Activated CD4-positive, alpha-beta T cell treated with anti-CD3 and anti-CD28 coated beads for 48 hours (primary cell): Measurements from ENCODE around the gene FBXO33.
A peak's percentile ranks its signal among the peaks of the same experiment; 100 is the strongest.

Experiments used
- DNase-seq: peaks from one replicate; pipeline ENCODE4 v3.0.0-alpha.2; 2020

Gene FBXO33, protein sequence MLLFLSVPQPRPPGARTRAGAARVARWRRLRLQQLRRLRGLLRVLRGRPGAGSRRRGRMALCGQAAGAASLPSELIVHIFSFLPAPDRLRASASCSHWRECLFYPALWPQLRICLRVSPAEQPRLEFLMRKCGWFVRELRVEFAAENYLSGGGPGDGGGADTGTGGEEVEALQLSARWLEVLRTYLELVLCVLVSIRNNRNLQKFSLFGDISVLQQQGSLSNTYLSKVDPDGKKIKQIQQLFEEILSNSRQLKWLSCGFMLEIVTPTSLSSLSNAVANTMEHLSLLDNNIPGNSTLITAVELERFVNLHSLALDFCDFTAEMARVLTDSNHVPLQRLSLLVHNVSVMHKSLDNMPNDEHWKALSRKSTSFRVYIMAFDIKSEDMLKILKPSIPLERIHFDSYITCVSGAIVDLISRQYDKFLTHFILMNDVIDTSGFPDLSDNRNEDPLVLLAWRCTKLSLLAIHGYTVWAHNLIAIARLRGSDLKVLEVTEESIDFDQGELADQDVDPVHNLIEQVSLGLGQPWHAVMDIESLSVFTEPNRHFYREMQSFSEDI

DNA sequence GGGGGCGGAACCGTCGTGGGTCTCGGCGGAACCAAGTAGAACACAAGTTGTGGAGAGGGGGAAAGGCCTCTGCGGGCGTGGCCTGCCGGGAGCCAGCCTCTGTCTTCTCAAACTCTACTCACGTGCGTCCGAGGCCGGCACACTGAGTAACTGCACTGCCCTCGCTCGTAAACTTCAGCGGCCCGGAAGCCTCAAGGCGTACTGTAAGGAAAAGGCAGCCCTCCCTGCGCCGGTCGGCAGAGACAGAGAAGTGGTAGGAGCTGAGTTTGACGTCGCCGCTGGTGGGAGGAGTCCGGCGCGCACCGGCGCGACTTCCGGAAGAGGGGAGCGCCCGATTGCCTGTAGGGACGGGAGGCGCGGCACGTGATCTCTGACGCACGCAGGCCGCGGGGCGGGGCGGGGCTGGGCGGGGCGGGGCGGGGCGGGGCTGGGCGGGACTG lies at the start of gene FBXO33:
TSS of gene FBXO33 (minus strand) at position 255 of the 440 bp plus-strand sequence. CDS start 271 bp downstream, outside the sequence.
- DNase-seq: peak; percentile 97

- DNase-seq: peak; percentile 24
Observed at GRCh38 chr14:39474416-39474911, 42.2 kb upstream of the FBXO33 start.

GRCh38 chr14:39472078-39472477 lies 39.8 kb upstream of the FBXO33 start:
- DNase-seq: no peak

DNA sequence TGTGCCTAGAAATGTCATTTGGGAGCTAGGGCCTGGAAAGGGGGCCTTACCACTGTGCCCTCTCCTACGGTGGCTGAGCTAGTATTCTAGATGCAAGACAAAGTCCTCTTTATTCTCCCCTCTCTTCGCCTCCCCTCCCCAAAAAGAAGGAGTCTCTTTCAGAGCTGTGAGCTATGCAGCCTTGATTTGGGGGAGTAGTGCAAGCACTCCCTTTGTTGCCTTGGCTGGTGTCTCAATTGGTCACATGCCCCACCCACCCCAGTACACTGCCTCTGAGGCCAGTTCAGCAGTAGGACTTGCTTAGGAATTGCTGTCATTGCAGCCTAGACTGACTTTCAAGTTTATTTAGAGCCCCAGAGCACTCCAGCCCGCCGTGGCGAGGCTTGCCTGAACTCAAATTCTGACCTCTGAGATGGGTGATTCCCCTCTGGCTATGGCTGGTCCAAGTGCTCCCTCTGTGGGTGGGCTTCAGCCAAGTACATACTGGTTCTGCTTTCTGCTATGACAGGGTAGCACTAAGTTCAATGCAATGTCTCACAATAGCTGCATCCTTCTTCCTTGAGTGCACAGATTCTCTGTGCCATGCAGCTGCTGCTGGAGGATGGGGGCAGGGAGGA lies 37.0 kb upstream of the FBXO33 start:
- DNase-seq: peak; percentile 50

DNA sequence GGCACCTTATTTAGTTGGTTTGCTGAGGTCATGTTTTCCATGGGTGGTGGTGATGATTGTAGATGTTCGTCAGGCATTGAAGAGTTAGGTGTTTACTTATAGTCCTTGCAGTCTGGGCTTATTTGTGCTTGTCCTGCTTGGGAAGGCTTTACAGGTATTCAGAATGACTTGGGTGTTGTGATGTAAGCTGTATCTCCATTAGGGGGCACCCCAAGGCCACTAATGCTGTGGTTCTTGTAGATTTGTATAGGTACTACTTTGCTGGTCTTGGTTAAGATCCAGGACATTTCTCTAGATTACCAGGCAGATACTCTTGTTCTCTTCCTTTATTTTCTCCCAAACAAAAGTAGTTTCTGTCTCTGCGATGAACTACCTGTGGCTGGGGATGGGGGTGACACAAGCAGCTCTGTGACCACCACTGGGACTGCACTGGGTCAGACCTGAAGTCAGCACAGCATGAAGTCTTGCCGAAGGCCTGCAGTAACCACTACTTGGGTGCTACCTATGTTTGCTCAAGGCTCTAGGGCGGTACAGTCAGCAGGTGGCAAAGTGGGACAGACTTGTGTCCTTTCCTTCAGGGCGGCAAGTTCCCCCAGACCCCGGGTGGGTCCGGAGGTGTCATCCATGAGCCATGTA lies 35.8 kb upstream of the FBXO33 start:
- peak; percentile 59 for DNase-seq

DNA sequence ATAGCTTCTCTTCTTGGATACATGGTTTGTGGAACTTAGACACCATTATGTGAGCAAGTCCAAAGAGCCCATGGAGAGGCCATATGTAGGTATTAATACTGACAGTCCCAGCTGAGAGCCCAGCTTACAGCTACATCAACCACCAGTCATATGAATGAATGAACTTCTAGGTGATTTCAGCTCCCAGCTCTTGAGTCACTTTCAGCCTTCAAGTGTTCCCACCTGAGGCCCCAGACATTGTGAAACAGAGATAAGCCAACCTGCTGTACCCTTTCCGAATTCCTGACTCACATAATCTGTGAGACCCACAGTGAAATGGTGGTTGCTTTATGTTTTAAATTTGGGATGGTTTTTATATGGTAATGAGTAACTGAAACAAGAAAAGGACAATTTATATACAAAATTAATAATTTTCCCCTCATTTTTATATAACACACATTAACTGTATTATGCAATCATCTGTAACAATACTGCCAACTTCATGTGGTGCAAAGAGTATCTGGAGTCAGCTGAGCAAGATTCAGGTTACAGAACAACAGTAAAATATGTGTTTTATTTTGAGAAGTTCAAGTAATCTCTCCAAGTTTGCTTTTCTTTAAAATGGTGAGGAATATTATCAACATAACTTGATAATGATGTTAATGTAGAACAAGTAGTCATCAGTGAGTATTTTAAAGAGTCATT lies 27.7 kb upstream of the FBXO33 start:
- DNase-seq: no peak

DNA sequence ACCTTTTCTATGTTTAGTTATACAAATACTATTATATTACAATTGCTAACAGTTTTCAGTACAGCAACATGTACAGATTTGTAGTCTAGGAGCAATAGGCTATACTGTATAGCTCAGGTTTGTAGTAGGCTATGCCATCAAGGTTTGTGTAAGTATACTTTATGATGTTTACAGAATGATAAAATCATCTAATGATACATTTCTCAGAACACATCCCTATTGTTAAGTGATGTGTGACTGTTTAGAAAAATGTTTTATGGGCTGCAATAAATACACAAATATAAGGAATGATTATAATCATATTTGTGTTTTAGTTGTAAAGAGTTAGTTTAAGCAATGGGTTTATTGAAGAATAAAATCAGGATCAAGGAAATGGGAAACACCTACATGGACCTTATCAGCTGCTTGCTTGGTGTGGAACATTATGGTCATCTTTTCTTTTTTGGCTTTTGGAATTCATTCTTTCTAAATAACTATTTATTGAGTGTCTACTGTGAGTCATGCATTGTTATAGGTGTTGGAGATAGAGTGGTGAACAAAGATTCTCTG lies 24.5 kb upstream of the FBXO33 start:
- no peak for DNase-seq

GRCh38 chr14:39454906-39455539 lies 22.8 kb upstream of the FBXO33 start:
- no peak for DNase-seq

DNA sequence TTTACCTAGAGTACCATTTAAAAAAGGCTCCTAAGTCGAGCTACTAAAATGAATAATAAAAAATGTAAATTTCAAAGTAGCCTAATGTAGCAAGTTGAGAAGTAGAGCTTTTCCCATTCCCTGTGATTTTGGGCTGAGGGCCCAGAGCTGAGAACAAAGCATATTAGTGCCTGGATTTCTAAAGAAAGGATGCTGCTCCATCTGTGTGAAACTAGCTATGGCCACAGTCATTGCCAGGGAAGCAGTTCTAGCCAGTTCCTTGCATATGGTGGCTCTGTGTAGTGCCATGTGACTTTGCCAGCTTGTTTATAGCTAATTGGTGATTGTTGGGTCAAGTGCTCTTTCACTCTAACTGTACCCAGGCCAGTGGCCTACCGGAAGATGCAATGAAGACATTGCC lies 20.4 kb upstream of the FBXO33 start:
- DNase-seq: no peak

- no peak for DNase-seq
Observed at GRCh38 chr14:39451811-39452210, 19.6 kb upstream of the FBXO33 start.

- DNase-seq: no peak
Observed at GRCh38 chr14:39447175-39447661, 15.0 kb upstream of the FBXO33 start.

DNA sequence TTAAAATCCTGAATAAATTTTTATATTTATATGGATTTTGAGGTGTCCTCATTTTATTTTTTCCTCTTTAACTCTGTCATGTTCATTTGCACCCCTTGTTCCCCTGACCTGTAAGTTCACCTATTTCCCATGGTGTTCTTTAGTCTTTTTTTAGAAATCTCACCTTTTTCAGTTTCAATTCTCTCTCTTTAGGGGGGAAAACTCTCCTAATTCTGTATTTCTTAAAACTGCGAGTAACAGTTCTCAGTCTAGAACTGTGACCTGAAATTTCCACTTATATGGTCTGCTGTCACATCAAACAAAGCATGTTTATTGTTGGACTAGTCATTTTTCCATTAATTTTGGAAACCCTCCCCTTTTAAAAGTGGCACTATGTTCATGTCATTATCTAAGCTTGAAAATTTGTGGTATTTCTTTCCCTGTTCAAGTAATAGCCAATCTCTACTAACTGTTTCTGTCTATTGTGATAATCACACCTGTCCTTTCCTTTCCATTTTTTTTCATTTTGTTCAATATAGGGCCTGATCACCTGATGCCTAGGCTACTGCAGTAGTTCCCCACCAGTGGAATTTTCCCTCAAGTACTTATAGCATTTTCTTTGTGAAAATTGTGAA lies 14.0 kb upstream of the FBXO33 start:
- no peak for DNase-seq

GRCh38 chr14:39442293-39442692 lies 10.1 kb upstream of the FBXO33 start:
- no peak for DNase-seq

GRCh38 chr14:39441805-39442204 lies 9.6 kb upstream of the FBXO33 start:
- no peak for DNase-seq

GRCh38 chr14:39440975-39441374 lies 8.7 kb upstream of the FBXO33 start:
- DNase-seq: no peak

- no peak for DNase-seq
Observed at GRCh38 chr14:39435241-39435640, 3.0 kb upstream of the FBXO33 start.

- DNase-seq: no peak
Observed at GRCh38 chr14:39434401-39434800, 2.2 kb upstream of the FBXO33 start.

- no peak for DNase-seq
Observed at GRCh38 chr14:39433452-39433813, 1.2 kb upstream of the FBXO33 start.

GRCh38 chr14:39432619-39433451 lies 602 bp upstream of the FBXO33 start:
- peak; percentile 77 for DNase-seq

DNA sequence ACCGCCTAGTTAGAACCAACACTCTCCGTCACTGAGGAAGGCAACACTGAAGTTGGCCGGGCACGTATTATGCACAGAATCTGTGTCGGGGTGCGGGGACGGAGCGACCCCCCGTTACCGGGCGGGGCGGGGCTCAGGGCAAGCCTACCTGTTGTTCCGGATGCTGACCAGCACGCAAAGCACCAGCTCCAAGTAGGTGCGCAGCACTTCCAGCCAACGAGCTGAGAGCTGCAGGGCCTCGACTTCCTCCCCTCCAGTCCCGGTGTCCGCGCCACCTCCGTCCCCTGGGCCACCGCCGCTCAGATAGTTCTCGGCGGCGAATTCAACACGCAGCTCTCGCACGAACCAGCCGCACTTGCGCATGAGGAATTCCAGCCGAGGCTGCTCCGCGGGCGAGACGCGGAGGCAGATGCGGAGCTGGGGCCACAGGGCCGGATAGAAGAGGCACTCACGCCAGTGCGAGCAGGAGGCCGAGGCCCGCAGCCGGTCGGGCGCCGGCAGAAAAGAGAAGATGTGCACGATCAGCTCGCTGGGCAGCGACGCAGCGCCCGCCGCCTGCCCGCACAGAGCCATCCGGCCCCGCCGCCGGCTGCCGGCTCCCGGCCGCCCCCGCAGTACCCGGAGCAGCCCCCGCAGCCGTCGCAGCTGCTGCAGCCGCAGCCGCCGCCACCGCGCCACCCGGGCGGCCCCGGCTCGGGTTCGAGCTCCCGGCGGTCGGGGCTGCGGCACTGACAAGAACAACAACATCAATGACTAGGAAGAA lies 636 bp downstream of the FBXO33 start:
- DNase-seq: peak; percentile 59
